Suprapubic skin (tissue), 4 donors: Measurements from ENCODE around the gene OSTF1. TPM values are rescaled to one million over a fixed set of nuclear protein-coding genes. Genes with fewer than 3 reads are reported as not detected.

Source experiments
- DNase-seq, 2 donors: peaks; one replicate each; pipeline ENCODE4 v3.0.0-alpha.2; 2019; ENCODE audit warnings: low spot score in 2 of 2
- H3K27ac ChIP-seq: fragments of 200-600 bp; sonication (generic); one replicate; pipeline ENCODE4 v1.5.1; 2019
- H3K27me3 ChIP-seq: fragments of 200-600 bp; sonication (generic); one replicate; pipeline ENCODE4 v1.5.1; 2019
- H3K36me3 ChIP-seq: fragments of 200-600 bp; sonication (generic); one replicate; pipeline ENCODE4 v1.5.1; 2019
- H3K4me1 ChIP-seq: fragments of 200-600 bp; sonication (generic); one replicate; pipeline ENCODE4 v1.5.1; 2019
- H3K4me3 ChIP-seq: fragments of 200-600 bp; sonication (generic); one replicate; pipeline ENCODE4 v1.5.1; 2019; ENCODE audit warnings: mild to moderate bottlenecking
- H3K9me3 ChIP-seq: fragments of 200-600 bp; sonication (generic); one replicate; pipeline ENCODE4 v1.5.1; 2019
- CTCF ChIP-seq, 2 donors: fragments of 200-600 bp in 1 of 2; fragments of 450-650 bp in 1 of 2; sonication (generic) in 1 of 2; IDR thresholded peaks; one replicate each; pipeline ENCODE4 v1.5.1; 2016 to 2019; ENCODE audit warnings: antibody characterized with exemption in 2 of 2, mild to moderate bottlenecking in 1 of 2, moderate library complexity in 1 of 2
- EP300 ChIP-seq: sonication (generic); formaldehyde crosslinking; IDR thresholded peaks from one replicate; pipeline ENCODE4 v1.6.1; 2017; ENCODE audit warnings: antibody characterized with exemption
- POLR2A ChIP-seq, 2 donors: fragments of 450-650 bp; IDR thresholded peaks; one replicate each; pipeline ENCODE4 v1.6.1; 2017; ENCODE audit warnings: antibody characterized with exemption in 2 of 2, mild to moderate bottlenecking in 2 of 2, moderate library complexity in 2 of 2
- POLR2AphosphoS5 ChIP-seq, 3 donors: sonication (generic); formaldehyde crosslinking; IDR thresholded peaks; one replicate each; pipeline ENCODE4 v1.6.1; 2017; ENCODE audit warnings: antibody characterized with exemption in 3 of 3
- WGBS: methylation state at CpG from one replicate; pipeline ENCODE4 v1.1.5; 2018; 5-methylcytosine and 5-hydroxymethylcytosine counted together
- total RNA-seq, 4 donors: library from RNA; depleted of rRNA; stranded (reverse); fragments of >200 nt; gene quantifications; one replicate each; pipeline ENCODE4 v1.1.0, GENCODE V29; 2016

OSTF1 gene
- total RNA-seq, 4 donors from 2014 or later = 32.3 to 46.3 (median 44.3) TPM

GRCh38 chr9:75090579-75090978, 2.3 kb downstream of the OSTF1 start:
- H3K4me3 ChIP-seq = peak overlapping the region; percentile 68
- H3K9me3 ChIP-seq = no peaks in the 10 kb centered on the region
- H3K4me1 ChIP-seq = peaks cover 70% of the 10 kb centered on the region
- TF ChIP-seq CTCF (IDR thresholded peaks at IDR 0.05) (no peak), POLR2A (IDR thresholded peaks at IDR 0.05) (no peak), EP300 (no peak), POLR2AphosphoS5 (IDR thresholded peaks at IDR 0.05) (no peak)
- WGBS = 85% methylated on average over 4 of the region's 4 CpGs
- H3K27me3 ChIP-seq = no peaks in the 10 kb centered on the region
- H3K27ac ChIP-seq = no peak overlapping the region
- H3K36me3 ChIP-seq = no peaks in the 10 kb centered on the region
- no peak for DNase-seq

DNA sequence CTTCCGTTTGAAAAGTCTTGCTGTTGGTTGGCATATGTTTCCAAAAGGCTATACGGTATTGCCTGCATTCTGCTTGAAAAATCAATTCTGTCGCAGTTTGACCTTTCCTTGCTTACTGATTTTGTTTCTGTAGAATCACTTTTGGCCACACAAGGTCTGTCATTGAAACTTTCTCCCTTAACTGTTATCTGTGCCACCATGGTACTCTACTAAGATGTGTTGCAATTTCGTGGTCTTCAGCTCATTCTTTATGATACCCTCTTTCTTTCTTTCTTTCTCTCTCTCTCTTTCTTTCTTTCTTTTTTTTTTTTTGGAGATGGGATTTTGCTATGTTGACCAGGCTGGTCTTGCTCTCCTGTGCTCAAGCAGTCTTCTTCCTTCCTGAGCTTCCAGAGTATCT, 4.5 kb downstream of the OSTF1 start:
- WGBS = 79% methylated on average over 4 of the region's 4 CpGs
- no peaks in the 10 kb centered on the region for H3K36me3 ChIP-seq
- TF ChIP-seq POLR2A (IDR thresholded peaks at IDR 0.05) = no peak
- no peak for TF ChIP-seq EP300
- no peak for TF ChIP-seq CTCF (IDR thresholded peaks at IDR 0.05)
- TF ChIP-seq POLR2AphosphoS5 (IDR thresholded peaks at IDR 0.05) = no peak
- H3K9me3 ChIP-seq = no peaks in the 10 kb centered on the region
- H3K4me1 ChIP-seq = peaks cover 69% of the 10 kb centered on the region
- no peak overlapping the region for H3K4me3 ChIP-seq
- DNase-seq = no peak
- no peaks in the 10 kb centered on the region for H3K27me3 ChIP-seq
- no peak overlapping the region for H3K27ac ChIP-seq

- Histone ChIP-seq H3K27me3 (no peaks in the 10 kb centered on the region), H3K4me3 (no peak overlapping the region), H3K27ac (no peak overlapping the region), H3K36me3 (no peaks in the 10 kb centered on the region), H3K9me3 (no peaks in the 10 kb centered on the region), H3K4me1 (peaks cover 45% of the 10 kb centered on the region)
- WGBS = 64% methylated on average over 4 of the region's 4 CpGs
- TF ChIP-seq CTCF (IDR thresholded peaks at IDR 0.05) (no peak), POLR2AphosphoS5 (IDR thresholded peaks at IDR 0.05) (no peak)
- DNase-seq = no peak
Measured at GRCh38 chr9:75096796-75097195, 8.5 kb downstream of the OSTF1 start.

DNA sequence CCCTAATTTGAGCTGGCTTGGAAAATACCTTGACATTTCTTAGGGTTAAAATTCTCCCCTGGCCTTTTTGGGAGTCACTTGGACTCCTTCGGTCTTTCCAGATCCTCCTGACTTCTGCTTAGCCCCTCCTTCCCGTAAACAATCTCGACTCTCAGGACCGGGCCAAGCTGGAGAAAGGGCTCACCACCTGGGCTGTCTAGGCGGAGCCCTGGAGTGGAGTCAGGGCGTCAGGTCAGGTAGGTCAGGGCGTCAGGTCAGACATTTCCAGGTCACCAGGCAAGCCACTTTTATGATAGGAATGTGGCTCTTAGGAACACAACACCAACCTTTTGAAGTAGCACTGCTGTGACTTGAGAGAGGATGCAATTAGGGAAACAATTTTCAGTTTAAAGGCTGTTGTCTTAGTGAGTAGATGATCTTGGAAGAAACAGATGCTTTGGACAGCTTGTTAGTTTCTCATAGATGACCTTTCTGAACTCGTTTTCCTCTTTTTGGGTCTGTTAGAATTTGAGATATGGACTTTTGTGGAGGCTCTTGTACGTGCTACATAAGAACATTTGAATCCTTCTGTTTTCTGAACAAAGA, 12.8 kb downstream of the OSTF1 start:
- DNase-seq = no peak
- Histone ChIP-seq H3K4me1 (peaks cover 13% of the 10 kb centered on the region), H3K9me3 (no peaks in the 10 kb centered on the region), H3K27ac (no peak overlapping the region), H3K27me3 (no peaks in the 10 kb centered on the region), H3K4me3 (no peak overlapping the region), H3K36me3 (no peaks in the 10 kb centered on the region)
- 75% methylated on average over 9 of the region's 9 CpGs for WGBS
- TF ChIP-seq EP300 = no peak
- TF ChIP-seq POLR2A (IDR thresholded peaks at IDR 0.05) = no peak
- no peak for TF ChIP-seq CTCF (IDR thresholded peaks at IDR 0.05)
- TF ChIP-seq POLR2AphosphoS5 (IDR thresholded peaks at IDR 0.05) = no peak

DNA sequence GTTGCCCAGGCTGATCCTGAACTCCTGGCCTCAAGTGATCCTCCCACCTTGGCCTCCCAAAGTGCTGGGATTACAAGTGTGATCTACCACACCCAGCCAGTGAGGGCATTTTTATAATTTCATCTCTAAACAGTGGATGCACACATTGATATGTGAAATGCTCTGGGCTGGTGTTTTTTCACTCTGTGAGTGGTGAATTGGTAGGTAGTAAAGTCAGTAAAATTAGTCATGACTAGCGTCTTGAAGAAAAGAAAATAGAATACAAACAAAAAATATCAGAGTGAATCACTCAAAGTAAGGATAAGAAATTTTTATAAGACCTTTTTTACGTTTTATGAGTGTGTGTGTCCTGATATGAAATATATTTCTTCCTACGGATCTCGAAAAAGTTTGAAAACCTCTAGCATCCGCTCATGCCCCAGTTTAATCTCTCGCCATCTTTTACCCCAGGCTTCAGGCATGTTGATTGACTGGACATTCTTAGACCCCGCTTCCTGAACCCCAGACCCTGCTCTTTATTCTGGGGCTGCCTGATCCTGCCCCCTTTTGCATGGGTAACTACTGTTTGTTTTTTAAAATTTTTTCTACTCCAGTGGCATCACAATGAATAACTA, 14.0 kb downstream of the OSTF1 start:
- Histone ChIP-seq H3K36me3 (no peaks in the 10 kb centered on the region), H3K27ac (no peak overlapping the region), H3K4me3 (no peak overlapping the region), H3K4me1 (peaks cover 12% of the 10 kb centered on the region), H3K9me3 (no peaks in the 10 kb centered on the region), H3K27me3 (no peaks in the 10 kb centered on the region)
- TF ChIP-seq EP300 (no peak), POLR2AphosphoS5 (IDR thresholded peaks at IDR 0.05) (no peak), CTCF (IDR thresholded peaks at IDR 0.05) (no peak), POLR2A (IDR thresholded peaks at IDR 0.05) (no peak)
- WGBS = 94% methylated on average over 7 of the region's 7 CpGs
- DNase-seq = no peak
